Large intestine (tissue), 3 donors: Measurements from ENCODE around the gene EPS8L1. TPM values are rescaled to one million over a fixed set of nuclear protein-coding genes. Genes with fewer than 3 reads are reported as not detected.

Experiments
- DNase-seq, 2 donors: peaks; one replicate each; pipeline versions ENCODE4 v3.0.0 to v3.0.0-alpha.2; 2013
- H3K27ac ChIP-seq: one replicate; pipeline ENCODE4 v1.5.1; 2013; ENCODE audit warnings: low read length
- H3K27me3 ChIP-seq: 2 replicates; pipeline ENCODE4 v1.6.1; 2013; ENCODE audit warnings: low read length; ENCODE audit not compliant: control insufficient read depth, insufficient read depth
- H3K36me3 ChIP-seq: 2 replicates; pipeline ENCODE4 v1.6.1; 2013; ENCODE audit warnings: low read length; ENCODE audit not compliant: control insufficient read depth, insufficient read depth
- H3K4me1 ChIP-seq: one replicate; pipeline ENCODE4 v1.6.1; 2013; ENCODE audit warnings: low read length; ENCODE audit not compliant: control insufficient read depth, insufficient read depth
- H3K4me3 ChIP-seq: one replicate; pipeline ENCODE4 v1.5.1; 2013; ENCODE audit warnings: low read length
- H3K9me3 ChIP-seq: one replicate; pipeline ENCODE4 v1.6.1; 2013; ENCODE audit warnings: mild to moderate bottlenecking, low read depth, low read length, moderate library complexity; ENCODE audit not compliant: control insufficient read depth
- WGBS: methylation state at CpG from one replicate; pipeline ENCODE4 v1.1.5; 2013; ENCODE audit warnings: low lambda C conversion rate; ENCODE audit not compliant: insufficient coverage; 5-methylcytosine and 5-hydroxymethylcytosine counted together
- polyA plus RNA-seq: library from polyadenylated mRNA; unstranded; fragments of 120-200 nt; gene quantifications from one replicate; pipeline ENCODE4 v1.2.1, GENCODE V29; 2013

Gene EPS8L1
- polyA plus RNA-seq, 1 donor: 20.9 TPM

- peak; percentile 74 to 85 for DNase-seq
- WGBS: no CpG with 5 or more reads among the region's 55 CpGs
- Histone ChIP-seq H3K36me3 (no peaks in the 10 kb centered on the region), H3K4me1 (peaks cover 22% of the 10 kb centered on the region), H3K4me3 (peak overlapping the region; percentile 50), H3K9me3 (peaks cover 18% of the 10 kb centered on the region), H3K27me3 (peaks cover 62% of the 10 kb centered on the region), H3K27ac (peak overlapping the region; percentile 65)
Observed at GRCh38 chr19:55080121-55080967, 4.7 kb downstream of the EPS8L1 start.

GRCh38 chr19:55080968-55081769, 5.5 kb downstream of the EPS8L1 start:
- Histone ChIP-seq H3K4me3 (peak overlapping the region; percentile 50), H3K9me3 (peaks cover 18% of the 10 kb centered on the region), H3K27me3 (peaks cover 70% of the 10 kb centered on the region), H3K36me3 (no peaks in the 10 kb centered on the region), H3K27ac (peak overlapping the region; percentile 65), H3K4me1 (peaks cover 20% of the 10 kb centered on the region)
- WGBS: no CpG with 5 or more reads among the region's 60 CpGs
- DNase-seq: peak; percentile 86 to 91

- Histone ChIP-seq H3K27ac (no peak overlapping the region), H3K4me3 (peak overlapping the region; percentile 50), H3K9me3 (peaks cover 20% of the 10 kb centered on the region), H3K4me1 (peaks cover 20% of the 10 kb centered on the region), H3K27me3 (peaks cover 75% of the 10 kb centered on the region), H3K36me3 (no peaks in the 10 kb centered on the region)
- no CpG with 5 or more reads among the region's 22 CpGs for WGBS
- DNase-seq: no peak
Observed at GRCh38 chr19:55081770-55082019, 6.0 kb downstream of the EPS8L1 start.

- DNase-seq: peak in 1 of 2 donors; percentile 45
- peaks cover 24% of the 10 kb centered on the region for H3K4me1 ChIP-seq
- 0% methylated on average over 1 of the region's 64 CpGs for WGBS
- H3K9me3 ChIP-seq: peaks cover 20% of the 10 kb centered on the region
- H3K4me3 ChIP-seq: peak overlapping the region; percentile 50
- no peak overlapping the region for H3K27ac ChIP-seq
- H3K27me3 ChIP-seq: peaks cover 80% of the 10 kb centered on the region
- H3K36me3 ChIP-seq: no peaks in the 10 kb centered on the region
Observed at GRCh38 chr19:55082020-55082851, 6.6 kb downstream of the EPS8L1 start.

- Histone ChIP-seq H3K27me3 (peaks cover 88% of the 10 kb centered on the region), H3K27ac (no peak overlapping the region), H3K4me3 (no peak overlapping the region), H3K9me3 (peaks cover 20% of the 10 kb centered on the region), H3K4me1 (peaks cover 29% of the 10 kb centered on the region), H3K36me3 (no peaks in the 10 kb centered on the region)
- DNase-seq: peak in 1 of 2 donors; percentile 29
- no CpG with 5 or more reads among the region's 42 CpGs for WGBS
Observed at GRCh38 chr19:55083004-55083850, 7.6 kb downstream of the EPS8L1 start.

GRCh38 chr19:55084416-55084815, 8.7 kb downstream of the EPS8L1 start:
- no peak overlapping the region for H3K27ac ChIP-seq
- H3K27me3 ChIP-seq: peaks cover 85% of the 10 kb centered on the region
- H3K4me3 ChIP-seq: no peak overlapping the region
- H3K4me1 ChIP-seq: peaks cover 29% of the 10 kb centered on the region
- peaks cover 20% of the 10 kb centered on the region for H3K9me3 ChIP-seq
- 100% methylated on average over 1 of the region's 10 CpGs for WGBS
- H3K36me3 ChIP-seq: no peaks in the 10 kb centered on the region
- DNase-seq: no peak

GRCh38 chr19:55085923-55086715, 10.4 kb downstream of the EPS8L1 start:
- peaks cover 68% of the 10 kb centered on the region for H3K27me3 ChIP-seq
- no CpG with 5 or more reads among the region's 35 CpGs for WGBS
- no peak for DNase-seq
- peaks cover 7% of the 10 kb centered on the region for H3K36me3 ChIP-seq
- peaks cover 15% of the 10 kb centered on the region for H3K4me1 ChIP-seq
- no peak overlapping the region for H3K4me3 ChIP-seq
- H3K9me3 ChIP-seq: peaks cover 20% of the 10 kb centered on the region
- no peak overlapping the region for H3K27ac ChIP-seq

GRCh38 chr19:55086730-55087541, 11.3 kb downstream of the EPS8L1 start:
- no peak overlapping the region for H3K27ac ChIP-seq
- peaks cover 14% of the 10 kb centered on the region for H3K36me3 ChIP-seq
- peak overlapping the region; percentile 25 for H3K4me3 ChIP-seq
- WGBS: no CpG with 5 or more reads among the region's 74 CpGs
- peak; percentile 77 to 82 for DNase-seq
- peaks cover 60% of the 10 kb centered on the region for H3K27me3 ChIP-seq
- H3K4me1 ChIP-seq: peaks cover 9% of the 10 kb centered on the region
- H3K9me3 ChIP-seq: peaks cover 12% of the 10 kb centered on the region
